IPS-20b (cell line): ENCODE data around the gene CERT1.
"Not testable (repeated sequence)": the region's sequence is repeated elsewhere in the genome, so short reads cannot be mapped to it uniquely, and the experiment has no call there.

Experiments
- H3K27ac ChIP-seq: one replicate; pipeline ENCODE4 v1.5.1; 2013; ENCODE audit warnings: low read length
- H3K27me3 ChIP-seq: 2 replicates; pipeline ENCODE4 v1.6.1; 2013; ENCODE audit warnings: mild to moderate bottlenecking, low read length, inconsistent platforms; ENCODE audit not compliant: insufficient read depth
- H3K36me3 ChIP-seq: 2 replicates; pipeline ENCODE4 v1.6.1; 2013; ENCODE audit warnings: low read depth, mild to moderate bottlenecking, inconsistent platforms, low read length, moderate library complexity; ENCODE audit not compliant: insufficient read depth
- H3K4me1 ChIP-seq: 2 replicates; pipeline ENCODE4 v1.6.1; 2013; ENCODE audit warnings: mild to moderate bottlenecking, control low read depth, inconsistent platforms, low read length, moderate library complexity; ENCODE audit not compliant: insufficient read depth
- H3K4me3 ChIP-seq: 2 replicates; pipeline ENCODE4 v1.5.1; 2013; ENCODE audit warnings: mild to moderate bottlenecking, low read length, inconsistent platforms
- H3K9ac ChIP-seq: 2 replicates; pipeline ENCODE4 v1.6.1; 2013; ENCODE audit warnings: low read depth, mild to moderate bottlenecking, inconsistent platforms, low read length, moderate library complexity
- H3K9me3 ChIP-seq: 2 replicates; pipeline ENCODE4 v1.6.1; 2013; ENCODE audit warnings: mild to moderate bottlenecking, low read depth, low read length, inconsistent platforms; ENCODE audit not compliant: insufficient read depth

Gene CERT1

GRCh38 chr5:75538211-75538610 lies 26.8 kb upstream of the CERT1 start:
- Histone ChIP-seq H3K27ac (no peak overlapping the region), H3K36me3 (no peaks in the 10 kb centered on the region), H3K27me3 (no peaks in the 10 kb centered on the region), H3K4me3 (no peak overlapping the region), H3K9me3 (no peaks in the 10 kb centered on the region), H3K9ac (no peak overlapping the region), H3K4me1 (peaks cover 6% of the 10 kb centered on the region; the same call in 1 of the 2 replicates)

- Histone ChIP-seq H3K9ac (no peak overlapping the region), H3K27me3 (no peaks in the 10 kb centered on the region), H3K36me3 (no peaks in the 10 kb centered on the region), H3K4me1 (peaks cover 6% of the 10 kb centered on the region; the same call in 1 of the 2 replicates), H3K4me3 (no peak overlapping the region), H3K27ac (no peak overlapping the region), H3K9me3 (no peaks in the 10 kb centered on the region)
Measured at GRCh38 chr5:75536694-75537360, 25.4 kb upstream of the CERT1 start.

DNA sequence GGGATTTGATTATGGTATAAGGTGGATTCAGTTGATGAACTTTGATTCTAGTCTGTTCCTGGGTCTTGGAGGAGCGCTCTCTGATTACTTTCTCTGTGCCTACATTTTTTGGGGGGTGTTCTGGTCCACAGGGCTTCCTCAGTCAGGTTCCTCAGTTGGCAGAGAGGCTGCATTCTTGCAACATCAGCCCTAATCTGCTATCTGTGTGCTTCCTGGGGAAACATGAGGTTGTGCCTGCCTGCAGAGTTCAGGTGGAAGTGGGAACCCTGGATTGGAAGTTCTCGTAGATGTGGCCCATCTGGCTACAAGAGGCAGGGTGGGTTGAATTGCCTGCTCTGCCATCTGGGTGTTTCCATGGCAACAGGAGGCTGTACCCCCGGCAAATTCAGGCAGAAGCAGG lies 24.7 kb upstream of the CERT1 start:
- H3K27ac ChIP-seq = no peak overlapping the region
- no peaks in the 10 kb centered on the region for H3K27me3 ChIP-seq
- peaks cover 6% of the 10 kb centered on the region; the same call in 1 of the 2 replicates for H3K4me1 ChIP-seq
- H3K9ac ChIP-seq = no peak overlapping the region
- H3K36me3 ChIP-seq = no peaks in the 10 kb centered on the region
- no peak overlapping the region for H3K4me3 ChIP-seq
- no peaks in the 10 kb centered on the region for H3K9me3 ChIP-seq

DNA sequence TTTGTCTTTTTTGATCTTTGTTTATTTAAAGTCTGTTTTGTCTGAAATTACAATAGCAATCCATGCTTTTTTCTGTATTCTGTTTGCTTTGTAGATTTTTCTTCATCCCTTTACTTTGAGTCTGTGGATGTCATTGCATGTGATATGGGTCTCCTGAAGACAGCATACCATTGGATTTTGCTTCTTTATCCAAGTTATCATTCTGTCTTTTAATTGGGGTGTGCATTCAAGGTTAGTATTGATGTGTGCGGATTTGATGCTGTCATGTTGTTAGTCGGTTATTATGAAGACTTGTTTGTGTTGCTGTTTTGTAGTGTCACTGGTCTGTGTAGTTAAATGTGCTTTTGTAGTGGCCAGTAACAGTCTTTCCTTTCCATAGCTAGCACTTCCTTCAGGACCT lies 23.3 kb upstream of the CERT1 start:
- H3K27me3 ChIP-seq = no peaks in the 10 kb centered on the region
- H3K36me3 ChIP-seq = no peaks in the 10 kb centered on the region
- no peak overlapping the region for H3K4me3 ChIP-seq
- H3K9me3 ChIP-seq = no peaks in the 10 kb centered on the region
- H3K27ac ChIP-seq = no peak overlapping the region
- peaks cover 6% of the 10 kb centered on the region; the same call in 1 of the 2 replicates for H3K4me1 ChIP-seq
- no peak overlapping the region for H3K9ac ChIP-seq

GRCh38 chr5:75533716-75534115 lies 22.3 kb upstream of the CERT1 start:
- H3K27ac ChIP-seq, H3K27me3 ChIP-seq, H3K9ac ChIP-seq, H3K9me3 ChIP-seq, H3K4me3 ChIP-seq, H3K36me3 ChIP-seq, H3K4me1 ChIP-seq: not testable (repeated sequence)

DNA sequence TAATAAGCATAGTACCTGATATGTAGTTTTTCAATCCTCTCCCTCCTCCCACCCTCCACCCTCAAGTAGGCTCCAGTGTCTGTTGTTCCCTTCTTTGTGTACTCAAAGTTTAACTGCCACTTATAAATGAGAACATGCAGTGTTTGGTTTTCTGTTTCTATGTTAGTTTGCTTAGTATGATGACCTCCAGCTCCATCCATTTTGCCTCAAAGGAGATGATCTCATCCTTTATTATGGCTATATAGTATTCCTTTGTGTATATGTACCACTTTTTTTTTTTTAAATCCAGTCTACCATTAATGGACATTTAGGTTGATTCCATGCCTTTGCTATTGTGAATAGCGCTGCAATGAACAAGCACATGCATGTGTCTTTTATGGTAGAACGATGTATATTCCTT lies 20.8 kb upstream of the CERT1 start:
- no peaks in the 10 kb centered on the region for H3K27me3 ChIP-seq

GRCh38 chr5:75529185-75529584 lies 17.8 kb upstream of the CERT1 start:
- H3K9ac ChIP-seq = no peak overlapping the region
- no peaks in the 10 kb centered on the region for H3K36me3 ChIP-seq
- H3K27ac ChIP-seq = no peak overlapping the region
- H3K27me3 ChIP-seq = no peaks in the 10 kb centered on the region
- H3K4me3 ChIP-seq = no peak overlapping the region
- no peaks in the 10 kb centered on the region for H3K9me3 ChIP-seq
- no peaks in the 10 kb centered on the region for H3K4me1 ChIP-seq

More for the DNA sequence above, 20.8 kb upstream of the CERT1 start:
- H3K9ac ChIP-seq = no peak overlapping the region
- peaks cover 6% of the 10 kb centered on the region; the same call in 1 of the 2 replicates for H3K4me1 ChIP-seq
- no peak overlapping the region for H3K27ac ChIP-seq
- no peak overlapping the region for H3K4me3 ChIP-seq
- H3K9me3 ChIP-seq = no peaks in the 10 kb centered on the region
- no peaks in the 10 kb centered on the region for H3K36me3 ChIP-seq

- Histone ChIP-seq H3K27me3 (no peaks in the 10 kb centered on the region), H3K4me3 (no peak overlapping the region), H3K27ac (no peak overlapping the region), H3K4me1 (no peaks in the 10 kb centered on the region), H3K9me3 (peaks cover 5% of the 10 kb centered on the region), H3K36me3 (no peaks in the 10 kb centered on the region), H3K9ac (no peak overlapping the region)
Measured at GRCh38 chr5:75526070-75526469, 14.6 kb upstream of the CERT1 start.

- peaks cover 6% of the 10 kb centered on the region for H3K9me3 ChIP-seq
- H3K9ac ChIP-seq = no peak overlapping the region
- no peaks in the 10 kb centered on the region for H3K27me3 ChIP-seq
- H3K4me1 ChIP-seq = no peaks in the 10 kb centered on the region
- no peaks in the 10 kb centered on the region for H3K36me3 ChIP-seq
- H3K4me3 ChIP-seq = no peak overlapping the region
- no peak overlapping the region for H3K27ac ChIP-seq
Measured at GRCh38 chr5:75525344-75525743, 13.9 kb upstream of the CERT1 start.

- no peaks in the 10 kb centered on the region for H3K36me3 ChIP-seq
- no peak overlapping the region for H3K27ac ChIP-seq
- peaks cover 6% of the 10 kb centered on the region for H3K9me3 ChIP-seq
- H3K4me3 ChIP-seq = no peak overlapping the region
- no peaks in the 10 kb centered on the region for H3K4me1 ChIP-seq
- no peak overlapping the region for H3K9ac ChIP-seq
- no peaks in the 10 kb centered on the region for H3K27me3 ChIP-seq
Measured at GRCh38 chr5:75524591-75524990, 13.2 kb upstream of the CERT1 start.

GRCh38 chr5:75524071-75524470 lies 12.6 kb upstream of the CERT1 start:
- no peak overlapping the region for H3K9ac ChIP-seq
- H3K4me1 ChIP-seq = no peaks in the 10 kb centered on the region
- peaks cover 6% of the 10 kb centered on the region for H3K9me3 ChIP-seq
- H3K4me3 ChIP-seq = no peak overlapping the region
- H3K27me3 ChIP-seq = no peaks in the 10 kb centered on the region
- no peak overlapping the region for H3K27ac ChIP-seq
- no peaks in the 10 kb centered on the region for H3K36me3 ChIP-seq

GRCh38 chr5:75523275-75523674 lies 11.8 kb upstream of the CERT1 start:
- Histone ChIP-seq H3K27ac (no peak overlapping the region), H3K4me1 (no peaks in the 10 kb centered on the region), H3K36me3 (no peaks in the 10 kb centered on the region), H3K9me3 (peaks cover 6% of the 10 kb centered on the region), H3K4me3 (no peak overlapping the region), H3K9ac (no peak overlapping the region), H3K27me3 (no peaks in the 10 kb centered on the region)
